ENCODE data around the gene LGALS7B.
"Not testable (repeated sequence)": the region's sequence is repeated elsewhere in the genome, so short reads cannot be mapped to it uniquely, and the experiment has no call there.

Gene LGALS7B

DNA sequence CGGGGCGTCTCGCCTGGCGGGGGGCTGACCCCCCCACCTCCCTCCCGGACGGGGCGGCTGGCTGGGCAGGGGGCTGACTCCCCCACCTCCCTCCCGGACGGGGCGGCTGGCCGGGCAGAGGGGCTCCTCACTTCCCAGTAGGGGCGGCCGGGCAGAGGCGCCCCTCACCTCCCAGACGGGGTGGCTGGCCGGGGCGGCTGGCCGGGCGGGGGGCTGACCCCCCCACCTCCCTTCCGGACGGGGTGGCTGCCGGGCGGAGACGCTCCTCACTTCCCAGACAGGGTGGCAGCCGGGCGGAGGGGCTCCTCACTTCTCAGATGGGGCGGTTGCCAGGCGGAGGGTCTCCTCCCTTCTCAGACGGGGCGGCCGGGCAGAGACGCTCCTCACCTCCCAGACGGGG, 8.8 kb downstream of the LGALS7B start:
- DNase-seq = not testable (repeated sequence)

DNA sequence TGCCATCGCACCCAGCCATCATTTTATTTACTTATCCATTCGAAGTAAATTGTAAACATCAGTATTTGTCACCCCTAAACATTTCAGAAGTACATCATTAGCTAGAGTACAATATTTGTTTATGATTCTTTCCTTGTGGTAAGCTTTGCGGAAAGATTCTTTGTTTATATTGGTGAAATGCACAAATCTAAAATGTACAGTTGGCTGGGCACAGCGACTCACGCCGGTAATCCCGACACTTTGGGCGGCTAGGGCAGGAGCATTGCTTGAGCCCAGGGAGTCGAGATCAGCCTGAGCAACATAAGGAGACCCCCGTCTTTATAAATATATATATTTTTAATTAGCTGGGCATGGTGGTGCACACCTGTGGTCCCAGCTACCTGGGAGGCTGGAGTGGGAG, 10.1 kb downstream of the LGALS7B start:
- DNase-seq = no peak

DNA sequence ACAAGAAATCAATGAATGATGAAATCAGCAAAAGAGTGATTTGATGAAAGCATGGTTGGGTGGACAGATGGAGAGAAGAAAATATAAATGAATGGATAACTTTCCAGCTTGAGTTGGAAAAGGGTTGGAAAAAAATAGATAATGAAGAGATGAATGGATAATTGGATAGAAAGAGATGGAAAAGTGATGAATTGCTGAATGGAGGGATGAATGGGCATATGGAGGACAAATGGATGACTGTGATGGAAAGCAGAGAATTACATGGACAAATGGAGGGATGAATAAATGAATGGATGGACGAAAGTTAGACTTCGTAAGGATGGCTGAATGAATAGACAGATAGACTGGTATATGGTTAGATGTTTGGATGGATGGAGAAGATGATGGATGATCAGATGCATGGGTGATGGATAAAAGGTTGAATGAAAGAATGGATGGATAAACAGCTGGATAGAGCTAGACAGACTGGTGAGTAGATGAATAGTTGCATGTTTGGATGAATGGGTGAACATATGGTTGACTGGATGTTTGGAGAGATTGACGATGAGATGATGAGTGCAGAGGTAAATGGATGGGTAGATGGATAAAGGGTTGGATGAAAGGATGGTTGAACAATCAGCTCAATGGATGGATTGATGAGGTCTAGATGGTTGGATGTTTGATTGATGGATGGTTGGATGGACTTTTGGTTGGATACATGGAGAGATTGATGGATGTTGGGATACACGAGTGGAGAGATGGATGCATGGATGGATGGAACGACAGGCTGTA, 11.8 kb downstream of the LGALS7B start:
- no peak for DNase-seq

DNA sequence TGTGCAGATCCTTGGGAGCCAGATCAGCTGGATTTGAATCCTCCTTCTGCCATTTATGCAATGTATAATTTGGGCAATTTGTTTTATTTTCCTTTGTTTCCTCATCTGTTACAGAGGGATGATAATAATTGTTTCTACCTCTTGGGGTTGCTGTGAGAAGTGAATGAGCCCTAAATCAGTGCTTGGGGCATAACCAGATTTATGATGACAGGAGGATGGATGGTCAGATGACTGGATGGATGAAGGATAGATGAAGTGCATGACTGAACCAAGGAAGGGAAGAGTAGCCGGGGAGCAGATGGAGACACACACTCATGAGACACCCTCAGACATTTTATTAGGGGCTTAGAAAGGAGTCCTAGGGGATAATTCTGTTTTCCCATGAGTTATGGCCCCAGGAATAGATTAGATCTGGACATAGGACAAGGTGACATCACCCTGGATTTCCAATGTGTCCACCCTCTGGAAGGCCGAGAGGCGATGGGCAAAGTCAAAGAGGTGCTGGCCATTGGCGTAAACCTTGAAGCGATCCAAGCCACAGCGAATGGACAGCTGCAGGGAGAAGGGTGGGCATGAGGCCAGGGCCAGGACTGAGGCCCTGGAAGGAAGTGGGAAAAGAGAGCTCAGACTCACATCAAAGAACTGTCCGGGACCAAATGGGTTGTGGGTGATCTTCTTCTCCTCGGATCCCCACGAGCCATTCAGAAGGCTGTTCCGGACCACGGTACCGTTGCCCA, 12.5 kb downstream of the LGALS7B start:
- DNase-seq = no peak

DNA sequence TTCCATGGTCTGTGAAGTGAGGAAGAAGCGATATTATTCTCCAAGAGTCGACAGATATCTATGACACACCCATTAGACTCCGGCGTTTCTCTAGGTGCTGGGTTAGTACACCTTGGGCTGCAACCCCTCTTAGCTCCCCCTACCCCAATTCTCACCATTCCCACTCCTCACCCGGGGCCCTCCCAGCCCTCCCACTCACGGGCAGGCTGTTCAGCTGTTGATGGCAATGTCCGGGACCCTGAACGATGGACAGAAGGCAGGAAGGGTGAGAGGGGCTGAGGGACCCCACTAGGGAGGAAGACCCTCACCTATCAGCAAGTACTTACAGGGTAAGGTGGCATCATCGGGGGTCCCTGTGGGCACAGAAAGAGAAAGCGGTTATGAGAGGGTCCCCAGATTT, 14.5 kb downstream of the LGALS7B start:
- DNase-seq = no peak

DNA sequence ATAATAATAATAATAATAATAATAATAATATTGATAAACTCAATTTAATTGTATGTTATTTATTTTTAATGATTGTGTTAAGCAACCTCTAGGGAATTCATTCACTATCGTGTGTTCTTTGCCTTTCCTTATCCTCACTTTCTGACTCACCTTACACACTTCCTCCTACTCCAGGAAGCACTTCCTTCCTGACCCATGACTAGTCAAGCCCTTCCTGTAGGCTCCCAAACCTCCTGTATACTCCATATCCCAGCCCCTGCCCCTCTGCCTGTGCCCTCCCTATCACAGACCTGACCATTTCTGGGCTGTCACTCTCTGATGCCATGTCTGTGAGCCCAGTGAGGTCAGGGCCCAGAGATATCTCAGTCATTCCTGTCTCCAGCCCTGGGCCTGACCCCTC, 16.2 kb downstream of the LGALS7B start:
- DNase-seq = no peak

DNA sequence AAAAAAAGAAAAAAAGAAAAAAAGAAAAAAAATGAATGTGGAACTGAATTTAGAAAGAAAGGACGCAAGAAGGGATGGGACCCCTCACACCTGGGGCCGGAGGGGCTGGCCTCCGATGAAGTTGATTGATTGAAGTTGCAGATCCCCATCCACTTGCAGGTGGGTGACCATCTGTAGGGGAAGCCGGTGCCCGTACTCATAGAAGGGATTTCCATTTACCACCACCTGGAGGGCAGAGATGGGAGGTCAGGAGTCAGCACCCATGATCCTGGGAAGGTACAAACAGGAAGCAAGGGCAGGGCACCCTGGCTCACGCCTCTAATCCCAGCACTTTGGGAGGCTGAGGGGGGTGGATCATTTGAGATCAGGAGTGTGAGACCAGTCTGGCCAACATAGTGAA, 17.4 kb downstream of the LGALS7B start:
- no peak for DNase-seq

DNA sequence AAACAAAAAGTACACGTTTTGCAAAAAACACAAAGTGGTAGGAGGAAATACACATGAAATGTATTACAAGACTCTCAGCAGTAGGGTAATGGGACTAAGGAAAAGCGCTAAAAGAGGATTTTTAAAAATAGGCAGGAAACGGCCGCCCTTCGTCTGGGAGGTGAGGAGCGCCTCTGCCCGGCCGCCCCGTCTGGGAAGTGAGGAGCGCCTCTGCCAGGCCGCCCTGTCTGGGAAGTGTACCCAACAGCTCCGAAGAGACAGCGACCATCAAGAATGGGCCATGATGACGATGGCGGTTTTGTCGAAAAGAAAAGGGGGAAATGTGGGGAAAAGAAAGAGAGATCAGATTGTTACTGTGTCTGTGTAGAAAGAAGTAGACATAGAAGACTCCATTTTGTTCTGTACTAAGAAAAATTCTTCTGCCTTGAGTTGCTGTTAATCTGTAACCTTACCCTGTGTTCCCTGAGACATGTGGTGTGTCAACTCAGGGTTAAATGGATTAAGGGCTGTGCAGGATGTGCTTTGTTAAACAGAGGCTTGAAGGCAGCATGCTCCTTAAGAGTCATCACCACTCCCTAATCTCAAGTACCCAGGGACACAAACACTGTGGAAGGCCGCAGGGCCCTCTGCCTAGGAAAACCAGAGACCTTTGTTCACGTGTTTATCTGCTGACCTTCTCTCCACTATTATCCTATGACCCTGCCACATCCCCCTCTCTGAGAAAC, 18.5 kb downstream of the LGALS7B start:
- not testable (repeated sequence) for DNase-seq

DNA sequence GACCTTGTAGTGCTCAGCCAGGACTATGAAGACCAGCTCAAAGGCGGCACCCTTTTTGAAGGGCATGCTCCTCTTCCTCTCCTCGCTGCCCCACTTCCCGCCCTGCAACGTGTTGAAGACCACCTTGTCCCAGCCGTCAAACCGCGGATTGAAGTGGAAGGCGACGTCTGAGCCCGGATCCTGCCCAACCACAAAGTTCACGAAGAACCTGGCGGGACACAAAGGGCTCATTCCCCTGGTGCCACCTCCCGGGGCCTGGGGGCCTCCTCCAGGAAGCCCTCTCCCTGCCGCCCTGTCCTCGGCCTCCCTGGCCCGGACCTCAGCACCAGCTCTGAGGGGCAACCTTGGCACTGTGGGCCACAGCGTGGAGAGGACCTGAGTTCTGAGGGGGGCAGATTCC, 19.7 kb downstream of the LGALS7B start:
- no peak for DNase-seq

DNA sequence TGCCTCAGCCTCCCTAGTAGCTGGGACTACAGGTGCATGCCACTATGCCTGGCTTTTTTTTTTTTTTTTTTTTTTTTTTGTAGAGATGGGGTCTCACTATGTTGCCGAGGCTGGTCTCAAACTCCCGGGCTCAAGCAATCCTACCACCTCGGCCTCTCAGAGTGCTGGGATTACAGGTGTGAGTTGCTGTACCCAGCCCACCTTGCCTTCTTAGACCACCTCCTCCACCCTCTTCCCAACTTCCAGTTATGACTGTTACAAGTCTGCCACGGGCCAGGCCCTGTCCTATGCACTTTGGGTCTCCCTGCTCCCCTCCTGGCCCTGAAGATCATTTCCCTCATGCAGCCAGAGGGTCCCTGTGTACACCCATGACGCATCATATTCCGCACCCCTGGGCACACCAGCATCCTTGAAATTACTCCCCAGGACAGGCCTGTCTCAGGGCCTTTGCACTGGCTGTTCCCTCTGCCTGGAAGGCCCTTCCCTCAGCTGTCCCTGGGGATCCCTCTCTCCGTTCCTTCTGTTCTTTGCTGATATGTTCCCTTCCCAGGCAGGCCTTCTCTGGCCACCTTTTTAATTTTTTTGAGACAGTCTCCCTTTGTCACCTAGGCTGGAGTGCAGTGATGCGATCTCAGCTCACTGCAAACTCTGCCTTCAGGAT, 20.7 kb downstream of the LGALS7B start:
- no peak for DNase-seq

DNA sequence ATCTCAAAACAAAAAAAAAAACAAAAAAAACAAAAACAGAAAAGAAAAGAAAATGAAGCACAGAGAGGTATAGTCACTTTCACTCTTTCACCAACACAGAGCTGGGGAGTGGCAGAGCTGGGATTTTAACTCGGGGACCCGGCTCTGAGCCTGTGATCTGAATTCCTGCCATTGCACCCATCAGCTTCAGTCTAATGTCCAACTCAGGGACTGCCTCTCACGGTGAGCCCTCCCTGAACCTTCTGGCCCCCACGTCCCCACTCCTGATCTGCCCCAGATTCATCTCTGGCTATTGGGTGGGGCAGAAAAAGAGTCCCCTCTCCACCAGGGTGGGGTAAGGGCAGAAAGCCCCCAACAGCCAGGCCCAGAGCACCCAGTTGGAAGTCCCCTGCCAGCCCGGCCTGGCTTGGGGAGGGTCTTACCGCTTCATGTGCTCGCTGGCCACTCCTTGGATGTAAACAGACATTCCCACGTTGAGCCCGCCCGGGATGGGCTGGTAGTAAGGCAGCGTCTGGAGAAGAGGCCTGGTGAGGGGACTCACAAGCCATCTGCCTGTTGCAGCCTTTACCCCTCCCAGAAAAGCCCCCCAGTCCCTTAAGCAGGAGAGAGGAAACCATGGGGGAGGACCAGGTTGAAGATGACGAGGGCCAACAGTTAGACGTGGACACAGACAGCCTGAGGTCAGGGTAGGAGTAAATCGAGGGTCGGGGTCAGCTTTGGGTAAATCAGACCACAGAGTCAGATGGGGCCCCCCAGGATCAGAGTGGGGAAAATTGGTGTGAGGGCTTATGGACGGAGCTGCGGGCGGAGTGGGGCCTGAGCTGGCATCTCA, 23.2 kb downstream of the LGALS7B start:
- DNase-seq = no peak

DNA sequence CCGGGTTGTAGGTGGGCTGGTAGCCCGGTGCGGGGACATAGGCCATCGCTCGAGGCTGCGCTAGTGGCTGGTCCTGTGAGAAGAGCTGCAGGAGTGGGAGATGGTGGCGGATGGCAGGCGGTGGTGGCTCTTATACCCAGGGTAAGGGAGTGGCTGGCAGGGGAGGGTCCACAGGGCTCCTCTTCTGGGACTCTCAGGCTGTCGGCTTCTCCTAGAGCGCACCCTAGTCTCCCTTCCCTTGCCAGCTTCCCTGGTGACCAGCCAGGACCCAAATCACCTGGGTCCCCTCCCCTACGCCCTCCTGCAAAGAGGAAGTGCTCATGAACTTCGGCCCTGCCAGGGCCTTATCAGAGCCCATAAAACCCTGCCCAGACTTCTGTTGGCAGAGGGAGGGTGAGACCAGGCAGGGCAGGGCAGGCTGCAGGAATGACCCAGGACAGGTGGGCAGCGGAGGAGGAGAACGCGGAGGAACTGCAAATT, 23.9 kb downstream of the LGALS7B start, which contains the start of gene LGALS4:
LGALS4 (minus strand) TSS at position 105 of the 480 bp plus-strand sequence; CDS start at position 46, 59 bp downstream.
- DNase-seq = no peak

DNA sequence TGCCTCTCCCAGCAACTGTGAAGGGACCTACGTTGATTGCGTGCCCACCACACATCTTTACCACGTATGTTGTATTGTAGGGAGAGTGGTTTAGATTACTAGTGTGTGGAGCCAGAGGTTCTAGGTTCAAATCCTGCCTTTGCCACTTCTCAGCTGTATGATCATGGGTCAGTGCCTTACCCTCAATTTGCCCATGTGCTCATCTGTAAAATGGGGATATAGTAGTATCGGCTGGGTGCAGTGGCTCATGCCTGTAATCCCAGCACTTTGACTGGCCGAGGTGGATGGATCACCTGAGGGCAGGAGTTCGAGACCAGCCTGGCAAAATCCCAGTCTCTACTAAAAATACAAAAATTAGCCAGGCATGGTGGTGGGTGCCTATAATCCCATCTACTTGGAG, 24.3 kb downstream of the LGALS7B start:
- DNase-seq = no peak

DNA sequence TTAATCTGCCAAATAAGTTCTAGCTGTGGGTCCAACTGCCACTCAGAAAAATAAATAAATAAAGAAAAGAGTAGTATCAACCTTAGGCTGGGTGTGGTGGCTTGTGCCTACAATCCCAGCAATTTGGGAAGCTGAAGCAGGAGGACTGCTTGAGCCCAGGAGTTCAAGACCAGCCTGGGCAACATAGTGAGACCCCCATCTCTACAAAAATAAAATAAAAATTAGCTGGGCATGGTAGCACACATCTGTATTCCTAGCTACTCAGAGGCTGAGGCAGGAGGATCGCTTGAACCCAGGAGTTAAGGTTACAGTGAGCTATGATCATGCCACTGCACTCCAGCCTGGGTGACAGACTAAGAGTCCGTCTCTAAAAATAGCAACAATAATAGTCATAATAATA, 24.9 kb downstream of the LGALS7B start:
- not testable (repeated sequence) for DNase-seq

DNA sequence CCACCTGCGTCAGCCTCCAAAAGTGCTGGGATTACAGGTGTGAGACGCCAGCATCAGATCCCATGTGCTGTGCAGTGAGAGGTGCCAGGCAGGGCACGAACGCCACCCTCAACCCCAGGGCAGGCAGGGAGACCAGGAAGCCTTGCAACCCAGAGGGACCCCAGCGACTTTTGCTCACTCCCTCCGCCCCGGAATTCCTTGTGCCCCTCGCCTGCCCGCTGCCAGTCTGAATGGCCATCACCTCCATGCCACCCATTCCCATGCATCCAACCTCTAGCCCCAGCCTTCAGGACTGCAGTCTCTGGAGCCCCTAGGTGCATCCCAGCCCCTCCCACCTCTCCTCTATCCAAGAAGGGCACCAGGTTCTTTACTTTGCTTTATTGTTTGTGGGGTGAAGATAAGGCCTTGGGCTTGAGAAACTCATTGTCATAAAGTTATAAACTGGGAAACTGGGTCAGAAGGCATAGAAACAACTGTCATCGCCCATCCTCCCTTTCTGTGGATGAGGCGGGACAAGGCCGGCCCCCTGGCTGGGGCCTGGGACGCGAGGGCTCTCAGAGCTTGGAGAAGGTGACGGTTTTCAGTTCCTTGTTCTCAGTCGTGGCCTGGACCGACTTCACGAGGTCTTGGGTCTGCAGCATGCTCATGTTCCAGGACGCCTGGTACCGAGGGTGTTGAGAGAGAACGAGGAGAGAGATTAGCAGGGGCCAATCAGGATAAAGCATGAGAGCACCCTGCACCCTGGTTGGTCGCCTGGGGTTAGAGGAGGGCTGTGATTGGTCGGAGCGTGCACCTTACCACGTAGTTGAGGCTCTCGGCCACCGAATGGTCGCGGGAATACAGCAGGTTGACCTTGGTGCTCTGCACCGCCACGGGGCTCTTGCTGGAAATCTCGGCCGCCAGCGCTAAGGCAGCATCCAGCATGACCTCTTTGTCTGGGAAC, 26.3 kb downstream of the LGALS7B start:
- DNase-seq = no peak

DNA sequence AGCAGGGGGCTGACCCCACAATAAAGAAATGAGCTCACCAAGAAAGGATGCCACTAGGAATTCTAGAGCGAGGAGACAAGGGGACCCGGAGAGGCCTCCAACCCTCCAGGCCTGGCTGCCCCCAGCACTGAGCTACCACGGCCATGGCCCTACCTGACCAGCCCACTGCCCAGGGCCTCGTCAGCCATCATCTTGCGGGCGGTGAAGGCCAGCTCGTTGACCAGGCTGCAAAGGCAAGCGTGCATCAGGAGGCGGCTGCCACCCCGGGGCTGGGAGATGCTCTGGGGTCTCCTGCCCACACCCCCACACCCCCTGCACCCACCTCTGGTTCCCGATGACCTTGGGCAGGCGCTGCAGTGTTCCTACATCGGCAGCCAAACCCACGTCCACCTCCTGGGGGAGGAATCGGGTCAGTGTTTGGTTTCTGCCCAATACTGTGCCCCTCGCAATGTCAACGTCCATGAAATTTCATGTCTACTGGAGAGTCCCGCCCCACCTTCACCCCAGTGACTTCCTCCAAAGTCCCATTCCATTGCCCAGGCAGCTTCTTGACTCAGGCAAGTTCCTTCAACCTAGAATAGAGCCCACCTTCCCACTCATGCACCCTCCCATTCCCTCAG, 27.2 kb downstream of the LGALS7B start:
- no peak for DNase-seq

DNA sequence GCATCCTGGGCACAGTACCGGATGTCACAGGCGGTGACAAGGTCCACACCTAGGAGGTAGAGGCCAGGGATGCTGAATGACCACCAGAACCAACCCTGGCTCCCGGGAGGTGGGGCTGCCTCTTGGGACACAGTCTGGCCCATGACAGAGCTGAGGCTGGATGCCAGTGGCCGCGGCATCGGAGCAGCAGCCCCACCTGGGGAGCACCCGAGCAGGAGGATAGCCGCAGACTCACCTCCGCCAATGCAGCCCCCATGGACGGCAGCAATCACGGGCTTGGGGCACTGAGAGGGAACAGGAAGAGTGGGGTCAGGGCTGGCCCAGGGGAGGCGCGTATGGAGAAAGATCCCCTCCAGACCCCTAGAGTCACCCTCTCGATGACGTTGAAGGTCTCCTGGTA, 28.1 kb downstream of the LGALS7B start:
- no peak for DNase-seq

DNA sequence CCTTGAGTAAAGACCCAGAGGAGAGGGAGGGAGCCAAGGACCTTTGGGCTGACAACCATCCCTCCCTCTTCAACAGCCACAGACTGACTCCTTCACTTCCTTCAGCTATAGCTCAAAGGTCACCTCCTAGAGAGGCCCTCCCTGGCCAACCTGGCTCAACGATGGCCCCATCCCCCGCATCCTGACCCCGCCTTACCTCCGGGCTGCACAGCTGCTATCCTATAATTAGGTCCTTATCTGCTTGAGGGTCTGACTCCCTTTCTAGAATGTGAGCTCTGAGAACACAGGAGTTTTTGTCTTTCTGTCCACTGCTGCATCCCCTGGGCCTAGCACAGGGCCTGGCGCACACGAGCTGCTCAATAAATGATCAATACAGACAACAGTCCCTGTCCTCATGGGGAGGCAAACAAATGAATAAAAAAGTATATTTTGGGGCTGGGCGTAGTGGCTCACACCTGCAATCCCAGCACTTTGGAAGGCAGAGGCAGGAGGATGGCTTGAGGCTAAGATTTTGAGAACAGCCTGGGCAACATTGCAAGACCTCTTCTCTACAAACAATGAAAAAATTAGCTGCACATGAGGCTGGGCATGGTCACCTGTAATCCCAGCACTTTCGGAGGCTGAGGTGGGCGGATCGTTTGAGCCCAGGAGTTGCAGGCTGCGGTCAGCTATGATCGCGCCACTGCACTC, 30.4 kb downstream of the LGALS7B start:
- DNase-seq = no peak

DNA sequence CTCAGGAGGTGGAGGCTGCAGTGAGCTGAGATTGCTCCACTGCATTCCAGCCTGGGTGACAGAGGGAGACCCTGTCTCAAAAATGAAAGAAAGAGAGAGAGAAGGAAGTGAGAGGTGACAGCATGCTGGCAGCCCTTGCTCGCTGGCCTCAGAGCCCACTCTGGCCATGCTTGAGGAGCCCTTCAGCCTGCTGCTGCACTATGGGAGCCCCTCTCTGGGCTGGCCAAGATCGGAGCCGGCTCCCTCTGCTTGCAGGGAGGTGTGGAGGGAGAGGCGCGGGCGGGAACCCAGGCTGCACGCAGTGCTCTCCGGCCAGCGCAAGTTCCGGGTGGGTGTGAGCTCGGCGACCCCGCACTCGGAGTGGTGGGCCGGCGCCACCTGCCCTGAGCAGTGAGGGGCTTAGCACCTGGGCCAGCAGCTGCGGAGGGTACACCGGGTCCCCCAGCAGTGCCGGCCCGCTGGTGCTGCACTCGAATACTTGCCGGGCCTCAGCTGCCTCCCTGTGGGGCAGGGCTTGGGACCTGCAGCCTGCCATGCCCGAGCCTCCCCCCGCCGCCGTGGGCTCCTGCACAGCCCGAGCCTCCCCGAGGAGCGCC, 32.3 kb downstream of the LGALS7B start:
- not testable (repeated sequence) for DNase-seq

Measured in NCI-H1092 treated with DMSO at 0.1 percent for 48 hours (cell line).